Measurements from ENCODE around the gene SIL1.
"Not testable (repeated sequence)": the region's sequence is repeated elsewhere in the genome, so short reads cannot be mapped to it uniquely, and the experiment has no call there.

Gene SIL1

GRCh38 chr5:139108063-139108824 is 89.9 kb downstream of the SIL1 start:
- DNase-seq (ENCODE audit: low read depth): no peak

GRCh38 chr5:139105621-139106071 is 92.5 kb downstream of the SIL1 start:
- no peak for DNase-seq (ENCODE audit: low read depth)

- no peak for DNase-seq (ENCODE audit: low read depth)
Observed at GRCh38 chr5:139104577-139105276, 93.4 kb downstream of the SIL1 start.

GRCh38 chr5:139103762-139104161 is 94.4 kb downstream of the SIL1 start:
- DNase-seq (ENCODE audit: low read depth): no peak

- no peak for DNase-seq (ENCODE audit: low read depth)
Observed at GRCh38 chr5:139100825-139101224, 97.3 kb downstream of the SIL1 start.

- DNase-seq (ENCODE audit: low read depth): no peak
Observed at GRCh38 chr5:139094154-139095131, 103.7 kb downstream of the SIL1 start.

GRCh38 chr5:139092741-139093343 is 105.3 kb downstream of the SIL1 start:
- no peak for DNase-seq (ENCODE audit: low read depth)

GRCh38 chr5:139091439-139092156 is 106.6 kb downstream of the SIL1 start:
- DNase-seq (ENCODE audit: low read depth): no peak

- no peak for DNase-seq (ENCODE audit: low read depth)
Observed at GRCh38 chr5:139090581-139090980, 107.6 kb downstream of the SIL1 start.

GRCh38 chr5:139088024-139088423 is 110.1 kb downstream of the SIL1 start:
- DNase-seq (ENCODE audit: low read depth): no peak

- no peak for DNase-seq (ENCODE audit: low read depth)
Observed at GRCh38 chr5:139082813-139083498, 115.2 kb downstream of the SIL1 start.

- no peak for DNase-seq (ENCODE audit: low read depth)
Observed at GRCh38 chr5:139079991-139080610, 118.1 kb downstream of the SIL1 start.

- no peak for DNase-seq (ENCODE audit: low read depth)
Observed at GRCh38 chr5:139079225-139079990, 118.8 kb downstream of the SIL1 start.

GRCh38 chr5:139078345-139078744 is 119.8 kb downstream of the SIL1 start:
- DNase-seq (ENCODE audit: low read depth): no peak

- no peak for DNase-seq (ENCODE audit: low read depth)
Observed at GRCh38 chr5:139077899-139078298, 120.3 kb downstream of the SIL1 start.

- DNase-seq (ENCODE audit: low read depth): no peak
Observed at GRCh38 chr5:139076111-139076510, 122.1 kb downstream of the SIL1 start.

- no peak for DNase-seq (ENCODE audit: low read depth)
Observed at GRCh38 chr5:139075066-139076050, 122.8 kb downstream of the SIL1 start.

- DNase-seq (ENCODE audit: low read depth): not testable (repeated sequence)
Observed at GRCh38 chr5:139073956-139074355, 124.2 kb downstream of the SIL1 start.

All from T follicular helper cell (primary cell).